ENCODE measurements around the gene SLC1A3.

Gene SLC1A3

DNA sequence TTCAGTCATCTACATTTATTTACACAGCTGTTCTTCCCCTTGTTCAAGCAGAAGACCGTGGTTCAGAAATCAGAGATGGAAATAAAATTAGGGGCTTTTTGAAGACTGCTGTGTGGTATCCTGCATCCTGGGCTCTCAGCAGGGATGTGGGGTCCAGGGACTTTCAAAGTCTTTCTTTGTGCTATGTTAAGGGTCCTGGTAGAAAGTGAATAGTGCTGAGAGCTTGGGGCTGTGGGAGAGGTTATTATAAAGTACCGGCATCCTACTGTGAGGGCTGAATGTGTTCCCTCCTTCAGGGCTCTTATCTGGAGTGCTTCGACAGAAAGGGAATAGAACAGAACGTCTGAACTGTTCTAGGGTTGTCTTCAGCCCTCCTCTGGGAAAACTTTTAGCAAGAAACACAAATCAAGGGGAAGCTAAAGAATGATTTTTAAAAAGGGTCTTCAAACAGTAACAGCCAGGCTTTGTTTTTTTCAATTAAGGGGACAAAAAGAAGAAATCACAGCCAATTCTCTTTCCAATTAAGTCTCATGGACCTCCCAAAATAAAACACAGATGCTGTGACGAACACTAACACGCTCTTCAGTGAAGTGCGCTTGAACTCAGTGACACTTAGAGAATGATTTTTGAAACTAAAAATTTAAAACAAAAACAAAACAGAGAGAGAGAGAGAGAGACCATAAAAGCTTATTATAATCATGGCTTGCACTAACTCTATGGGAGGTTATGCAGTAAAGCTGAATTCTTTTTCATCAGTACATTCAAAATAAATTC, 15.7 kb upstream of the SLC1A3 start:
- H3K27me3 ChIP-seq (ENCODE audit: insufficient read depth, insufficient read length) = no peaks in the 10 kb centered on the region
- DNase-seq (ENCODE audit: low read depth, low spot score) = no peak
- peaks cover 9% of the 10 kb centered on the region; the same call in 1 of the 2 replicates for H3K9me3 ChIP-seq (ENCODE audit: insufficient read depth, low read length)
- H3K4me3 ChIP-seq (ENCODE audit: insufficient read length, low read depth) = no peak overlapping the region
- H3K4me1 ChIP-seq (ENCODE audit: insufficient read depth, insufficient read length) = no peaks in the 10 kb centered on the region
- no peak overlapping the region for H3K9ac ChIP-seq (ENCODE audit: insufficient read length, low read depth)
- no peak for TF ChIP-seq SUZ12 (IDR thresholded peaks at IDR 0.05; ENCODE audit: extremely low read depth, insufficient read depth, insufficient read length)
- no peak for TF ChIP-seq ZNF274 (IDR thresholded peaks at IDR 0.05; ENCODE audit: low read depth, low read length)
- no peak for TF ChIP-seq YY1 (IDR thresholded peaks at IDR 0.05; ENCODE audit: insufficient read depth, insufficient read length)
- H3K36me3 ChIP-seq (ENCODE audit: insufficient read depth, insufficient read length, low read length) = no peaks in the 10 kb centered on the region

DNA sequence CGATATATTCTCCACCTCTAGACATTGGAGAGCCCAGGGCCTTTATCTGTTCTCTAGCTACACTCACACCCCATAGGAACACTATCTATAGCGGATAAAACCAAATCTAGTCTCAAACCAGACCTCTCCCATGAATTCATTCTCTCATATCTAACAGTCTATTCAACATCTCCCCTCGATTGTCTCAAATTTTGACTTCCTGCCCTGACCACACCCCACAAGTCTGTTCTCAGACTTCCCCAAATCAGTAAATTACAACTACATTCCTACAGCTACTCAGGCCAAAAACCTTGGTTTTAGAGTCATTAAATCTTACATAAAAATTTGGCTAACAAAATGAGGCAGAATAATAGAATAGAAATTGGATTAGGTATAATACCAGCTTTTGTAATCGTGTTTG, 12.5 kb upstream of the SLC1A3 start:
- no peak overlapping the region for H3K4me3 ChIP-seq (ENCODE audit: insufficient read length, low read depth)
- peaks cover 9% of the 10 kb centered on the region; the same call in 1 of the 2 replicates for H3K9me3 ChIP-seq (ENCODE audit: insufficient read depth, low read length)
- no peak overlapping the region for H3K9ac ChIP-seq (ENCODE audit: insufficient read length, low read depth)
- TF ChIP-seq SUZ12 (IDR thresholded peaks at IDR 0.05; ENCODE audit: extremely low read depth, insufficient read depth, insufficient read length) = no peak
- no peak for TF ChIP-seq ZNF274 (IDR thresholded peaks at IDR 0.05; ENCODE audit: low read depth, low read length)
- no peak for TF ChIP-seq YY1 (IDR thresholded peaks at IDR 0.05; ENCODE audit: insufficient read depth, insufficient read length)
- H3K4me1 ChIP-seq (ENCODE audit: insufficient read depth, insufficient read length) = no peaks in the 10 kb centered on the region
- no peak for DNase-seq (ENCODE audit: low read depth, low spot score)
- H3K27me3 ChIP-seq (ENCODE audit: insufficient read depth, insufficient read length) = no peaks in the 10 kb centered on the region
- no peaks in the 10 kb centered on the region for H3K36me3 ChIP-seq (ENCODE audit: insufficient read depth, insufficient read length, low read length)

DNA sequence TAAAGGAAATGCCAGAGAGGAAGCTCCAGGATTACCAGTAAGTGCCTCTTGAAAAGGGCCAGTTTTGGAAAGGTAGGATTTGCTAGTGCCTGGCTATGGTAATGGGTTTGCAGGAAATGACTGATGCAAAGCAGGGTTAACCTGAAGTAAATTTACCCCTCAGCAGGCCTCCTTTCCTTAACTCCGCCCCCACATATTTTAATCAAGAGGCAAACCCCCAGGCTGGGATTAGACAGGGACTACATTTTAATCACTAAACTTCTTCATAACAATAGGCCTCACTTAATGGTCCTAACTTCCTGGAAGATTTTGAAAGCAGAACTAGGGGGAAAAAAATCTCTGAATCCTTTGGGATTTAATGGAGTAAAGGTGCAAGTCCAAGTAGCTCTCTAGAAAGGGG, 10.2 kb upstream of the SLC1A3 start:
- H3K27me3 ChIP-seq (ENCODE audit: insufficient read depth, insufficient read length) = no peaks in the 10 kb centered on the region
- no peak overlapping the region for H3K9ac ChIP-seq (ENCODE audit: insufficient read length, low read depth)
- no peak for DNase-seq (ENCODE audit: low read depth, low spot score)
- H3K36me3 ChIP-seq (ENCODE audit: insufficient read depth, insufficient read length, low read length) = no peaks in the 10 kb centered on the region
- H3K9me3 ChIP-seq (ENCODE audit: insufficient read depth, low read length) = peaks cover 9% of the 10 kb centered on the region; the same call in 1 of the 2 replicates
- no peaks in the 10 kb centered on the region for H3K4me1 ChIP-seq (ENCODE audit: insufficient read depth, insufficient read length)
- TF ChIP-seq ZNF274 (IDR thresholded peaks at IDR 0.05; ENCODE audit: low read depth, low read length) (no peak), YY1 (IDR thresholded peaks at IDR 0.05; ENCODE audit: insufficient read depth, insufficient read length) (no peak), SUZ12 (IDR thresholded peaks at IDR 0.05; ENCODE audit: extremely low read depth, insufficient read depth, insufficient read length) (no peak)
- no peak overlapping the region for H3K4me3 ChIP-seq (ENCODE audit: insufficient read length, low read depth)

DNA sequence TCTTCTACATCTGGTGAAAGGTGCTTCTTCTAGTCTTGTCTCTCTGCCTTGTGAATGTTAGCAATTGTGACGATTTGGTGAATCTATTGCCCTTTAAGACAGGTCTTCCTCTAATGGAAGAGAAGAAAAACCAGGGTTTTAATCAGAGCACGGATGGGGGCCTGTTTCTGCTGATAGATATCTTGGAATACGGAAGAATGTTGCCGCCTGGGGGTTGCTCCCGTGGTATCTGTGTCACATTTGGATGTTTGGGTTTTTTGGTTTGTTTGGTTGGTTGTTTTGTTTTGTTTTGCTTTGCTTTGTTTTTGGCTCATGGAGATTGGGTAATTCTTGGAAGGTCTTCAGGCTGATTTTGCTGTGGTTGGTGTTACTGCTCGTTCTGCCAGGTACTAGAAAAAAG, 9.7 kb upstream of the SLC1A3 start:
- Histone ChIP-seq H3K9me3 (ENCODE audit: insufficient read depth, low read length) (peaks cover 9% of the 10 kb centered on the region; the same call in 1 of the 2 replicates), H3K36me3 (ENCODE audit: insufficient read depth, insufficient read length, low read length) (no peaks in the 10 kb centered on the region), H3K4me3 (ENCODE audit: insufficient read length, low read depth) (no peak overlapping the region), H3K4me1 (ENCODE audit: insufficient read depth, insufficient read length) (no peaks in the 10 kb centered on the region), H3K27me3 (ENCODE audit: insufficient read depth, insufficient read length) (no peaks in the 10 kb centered on the region), H3K9ac (ENCODE audit: insufficient read length, low read depth) (no peak overlapping the region)
- no peak for DNase-seq (ENCODE audit: low read depth, low spot score)
- TF ChIP-seq ZNF274 (IDR thresholded peaks at IDR 0.05; ENCODE audit: low read depth, low read length) (no peak), YY1 (IDR thresholded peaks at IDR 0.05; ENCODE audit: insufficient read depth, insufficient read length) (no peak), SUZ12 (IDR thresholded peaks at IDR 0.05; ENCODE audit: extremely low read depth, insufficient read depth, insufficient read length) (no peak)

DNA sequence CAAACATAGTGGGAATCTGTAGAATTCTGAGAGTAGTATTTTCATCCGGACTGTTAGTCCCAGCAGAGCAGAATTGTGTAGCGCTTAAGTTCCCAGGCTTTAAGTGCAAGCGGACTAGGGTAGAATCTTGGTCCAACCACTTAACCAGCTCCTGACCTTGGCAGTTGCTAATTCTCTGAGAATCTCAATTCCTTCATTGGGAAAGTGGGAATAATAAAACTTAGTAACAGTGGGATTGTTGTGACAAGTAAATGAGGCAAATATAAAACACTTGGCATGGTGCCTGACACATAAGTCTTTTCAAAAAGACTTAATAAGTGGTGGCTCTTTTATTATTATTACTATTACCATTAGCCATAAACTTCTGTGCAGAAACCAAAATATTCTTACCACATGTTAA, 8.4 kb upstream of the SLC1A3 start:
- no peaks in the 10 kb centered on the region for H3K36me3 ChIP-seq (ENCODE audit: insufficient read depth, insufficient read length, low read length)
- TF ChIP-seq YY1 (IDR thresholded peaks at IDR 0.05; ENCODE audit: insufficient read depth, insufficient read length) (no peak), ZNF274 (IDR thresholded peaks at IDR 0.05; ENCODE audit: low read depth, low read length) (no peak), SUZ12 (IDR thresholded peaks at IDR 0.05; ENCODE audit: extremely low read depth, insufficient read depth, insufficient read length) (no peak)
- H3K4me3 ChIP-seq (ENCODE audit: insufficient read length, low read depth) = no peak overlapping the region
- H3K4me1 ChIP-seq (ENCODE audit: insufficient read depth, insufficient read length) = no peaks in the 10 kb centered on the region
- H3K9ac ChIP-seq (ENCODE audit: insufficient read length, low read depth) = no peak overlapping the region
- peaks cover 9% of the 10 kb centered on the region; the same call in 1 of the 2 replicates for H3K9me3 ChIP-seq (ENCODE audit: insufficient read depth, low read length)
- DNase-seq (ENCODE audit: low read depth, low spot score) = no peak
- no peaks in the 10 kb centered on the region for H3K27me3 ChIP-seq (ENCODE audit: insufficient read depth, insufficient read length)

DNA sequence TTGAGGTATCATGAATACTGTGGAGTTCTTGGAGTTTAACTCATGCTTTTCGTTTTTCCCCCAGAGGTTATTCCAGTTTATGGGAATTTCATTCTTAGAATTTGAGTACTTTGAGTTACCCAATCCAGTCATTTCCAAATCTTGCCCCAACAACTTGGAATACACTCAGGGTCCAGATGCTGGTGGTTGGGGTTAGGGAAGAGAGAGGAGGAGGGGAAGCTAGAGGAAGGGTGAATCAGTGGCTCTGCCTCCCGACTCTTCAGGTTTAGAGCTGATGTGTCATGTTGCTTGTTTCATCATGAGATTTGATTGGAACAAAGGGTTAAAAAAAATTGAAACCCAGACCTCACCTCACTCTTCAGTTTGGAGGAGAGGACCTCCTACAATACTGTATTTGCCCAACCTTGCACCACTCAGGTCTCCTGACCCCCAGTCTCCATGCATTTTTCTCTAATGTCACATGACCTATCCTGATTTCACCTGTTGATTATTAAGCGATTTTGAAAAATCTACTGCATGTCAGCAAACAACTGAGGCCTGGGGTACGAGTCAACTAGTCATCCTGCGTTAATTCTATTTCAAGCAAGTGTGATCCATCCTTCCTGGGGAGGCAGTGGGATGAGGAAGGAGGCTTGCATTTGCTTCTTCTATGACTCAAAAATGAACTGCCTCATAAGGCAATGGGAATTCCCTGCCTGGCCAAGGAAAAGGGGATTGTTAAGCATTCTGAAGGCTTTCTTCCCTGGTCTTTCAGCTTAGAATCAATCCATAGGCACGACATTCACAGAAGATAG, 6.2 kb upstream of the SLC1A3 start:
- H3K9me3 ChIP-seq (ENCODE audit: insufficient read depth, low read length) = peaks cover 1% of the 10 kb centered on the region; the same call in 1 of the 2 replicates
- H3K4me1 ChIP-seq (ENCODE audit: insufficient read depth, insufficient read length) = no peaks in the 10 kb centered on the region
- H3K9ac ChIP-seq (ENCODE audit: insufficient read length, low read depth) = no peak overlapping the region
- no peaks in the 10 kb centered on the region for H3K27me3 ChIP-seq (ENCODE audit: insufficient read depth, insufficient read length)
- no peak overlapping the region for H3K4me3 ChIP-seq (ENCODE audit: insufficient read length, low read depth)
- no peak for DNase-seq (ENCODE audit: low read depth, low spot score)
- no peak for TF ChIP-seq ZNF274 (IDR thresholded peaks at IDR 0.05; ENCODE audit: low read depth, low read length)
- TF ChIP-seq YY1 (IDR thresholded peaks at IDR 0.05; ENCODE audit: insufficient read depth, insufficient read length) = no peak
- no peak for TF ChIP-seq SUZ12 (IDR thresholded peaks at IDR 0.05; ENCODE audit: extremely low read depth, insufficient read depth, insufficient read length)
- H3K36me3 ChIP-seq (ENCODE audit: insufficient read depth, insufficient read length, low read length) = no peaks in the 10 kb centered on the region
